C4-2B (cell line): Measurements from ENCODE around the gene LANCL3.

ENCODE experiments used
- H3K27ac ChIP-seq: fragments of 450-650 bp; 2 replicates; pipeline ENCODE4 v1.5.1; 2017
- CTCF ChIP-seq: fragments of 450-650 bp; conservative IDR thresholded peaks from 2 replicates; pipeline ENCODE4 v1.5.1; 2017; ENCODE audit warnings: mild to moderate bottlenecking
- ZFX ChIP-seq: fragments of 450-650 bp; IDR thresholded peaks from 2 replicates; pipeline ENCODE4 v1.6.1; 2017

Gene LANCL3

GRCh38 chrX:37603938-37604409 is 32.5 kb downstream of the LANCL3 start:
- H3K27ac ChIP-seq, result no peak overlapping the region
- no peak for TF ChIP-seq ZFX
- TF ChIP-seq CTCF, result no peak

GRCh38 chrX:37607243-37607642 is 35.8 kb downstream of the LANCL3 start:
- H3K27ac ChIP-seq, result no peak overlapping the region
- TF ChIP-seq ZFX, result no peak
- no peak for TF ChIP-seq CTCF

GRCh38 chrX:37608156-37608555 is 36.7 kb downstream of the LANCL3 start:
- H3K27ac ChIP-seq, result no peak overlapping the region
- TF ChIP-seq ZFX (no peak), CTCF (no peak)

GRCh38 chrX:37609727-37610126 is 38.3 kb downstream of the LANCL3 start:
- H3K27ac ChIP-seq, result no peak overlapping the region
- TF ChIP-seq CTCF, result no peak
- TF ChIP-seq ZFX, result no peak

GRCh38 chrX:37613933-37614332 is 42.5 kb downstream of the LANCL3 start:
- TF ChIP-seq CTCF, result no peak
- TF ChIP-seq ZFX, result no peak
- no peak overlapping the region for H3K27ac ChIP-seq

- TF ChIP-seq CTCF, result no peak
- no peak for TF ChIP-seq ZFX
Observed at GRCh38 chrX:37627602-37628001, 56.1 kb downstream of the LANCL3 start.

GRCh38 chrX:37638047-37638446 is 66.6 kb downstream of the LANCL3 start:
- no peak overlapping the region for H3K27ac ChIP-seq
- TF ChIP-seq CTCF (no peak), ZFX (no peak)

More at GRCh38 chrX:37627602-37628001, 56.1 kb downstream of the LANCL3 start:
- H3K27ac ChIP-seq, result no peak overlapping the region

GRCh38 chrX:37640142-37640541 is 68.7 kb downstream of the LANCL3 start:
- TF ChIP-seq ZFX, result no peak
- no peak for TF ChIP-seq CTCF
- no peak overlapping the region for H3K27ac ChIP-seq
